AG09319 (cell line): ENCODE data around the gene HEPACAM.

Experiments
- DNase-seq: peaks from one replicate; pipeline ENCODE4 v3.0.0-alpha.2; 2010; ENCODE audit warnings: low read depth; ENCODE audit errors: extremely low read depth
- CTCF ChIP-seq: IDR thresholded peaks from 2 replicates; pipeline ENCODE4 v1.5.1; 2011; ENCODE audit warnings: low read depth, mild to moderate bottlenecking, inconsistent platforms, low read length, moderate library complexity

Gene HEPACAM

GRCh38 chr11:124894606-124895430 lies 41.0 kb downstream of the HEPACAM start:
- TF ChIP-seq CTCF = no peak
- no peak for DNase-seq

GRCh38 chr11:124893781-124894401 lies 42.0 kb downstream of the HEPACAM start:
- no peak for DNase-seq
- no peak for TF ChIP-seq CTCF

- DNase-seq = no peak
Measured at GRCh38 chr11:124892750-124893454, 42.9 kb downstream of the HEPACAM start.

GRCh38 chr11:124892146-124892545 lies 43.7 kb downstream of the HEPACAM start:
- TF ChIP-seq CTCF = no peak
- no peak for DNase-seq

More at GRCh38 chr11:124892750-124893454, 42.9 kb downstream of the HEPACAM start:
- no peak for TF ChIP-seq CTCF

- TF ChIP-seq CTCF = no peak; the same call in 1 of the 2 replicates
- DNase-seq = no peak
Measured at GRCh38 chr11:124891373-124891861, 44.4 kb downstream of the HEPACAM start.

GRCh38 chr11:124890683-124891372 lies 45.0 kb downstream of the HEPACAM start:
- no peak for DNase-seq
- no peak for TF ChIP-seq CTCF
